HuH-7 (cell line): ENCODE data around the gene PNMA8A.

Experiments used
- DNase-seq: peaks from one replicate; pipeline ENCODE4 v3.0.0; 2011; ENCODE audit warnings: low spot score

The PNMA8A gene

DNA sequence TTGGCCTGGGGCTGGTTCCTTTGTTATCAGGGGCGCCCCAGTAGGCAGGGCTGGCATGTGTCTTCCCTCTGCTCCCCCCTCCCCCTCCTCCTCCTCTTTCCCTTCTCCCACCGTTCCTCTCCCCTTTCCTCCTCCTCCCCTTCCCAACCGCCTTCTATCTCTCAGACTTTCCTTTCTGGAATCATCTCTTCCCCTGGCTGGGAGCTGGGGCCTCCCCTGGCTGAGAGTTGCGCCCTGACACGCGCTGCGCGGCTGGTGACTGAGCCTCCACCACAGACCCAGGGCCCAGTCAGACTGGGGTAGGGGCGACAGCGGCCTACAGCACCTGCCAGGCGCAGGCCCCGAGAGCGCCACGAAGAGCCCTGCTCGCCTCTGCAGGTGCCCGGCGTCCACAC is 21.5 kb upstream of the PNMA8A start:
- no peak for DNase-seq

DNA sequence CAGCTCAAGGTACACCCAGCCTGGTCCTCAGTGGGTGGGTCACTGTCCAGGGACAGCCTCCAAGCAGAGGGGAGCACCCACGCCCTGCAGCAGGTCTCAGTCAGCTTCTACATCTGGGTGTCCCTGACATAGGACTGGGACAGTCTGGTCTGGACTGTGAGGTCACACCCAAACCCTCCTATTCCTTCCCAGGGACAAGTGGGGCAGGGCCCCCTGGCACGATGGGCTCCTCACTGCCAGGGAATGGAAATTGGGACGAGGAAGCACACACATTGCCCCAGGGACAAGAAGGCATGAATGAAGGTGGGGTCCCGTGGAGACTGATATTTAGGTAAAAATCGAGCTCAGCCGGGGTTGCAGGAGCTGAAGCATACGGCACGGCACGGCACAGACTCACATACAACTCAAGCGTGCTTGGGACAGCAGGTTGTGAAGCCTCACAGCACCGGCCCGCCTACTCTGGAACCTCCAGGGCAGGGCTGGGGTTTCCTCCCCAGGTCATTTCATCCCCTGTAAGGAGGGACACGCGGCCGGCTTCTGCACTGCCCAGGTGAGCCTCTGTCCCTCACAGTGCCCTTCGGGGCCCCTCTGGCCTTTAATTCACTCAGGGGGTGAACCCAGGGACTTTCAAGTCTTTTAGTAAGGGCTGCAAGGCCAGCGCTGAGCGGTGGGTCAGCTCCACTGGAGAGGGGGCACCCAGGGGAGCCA is 20.8 kb upstream of the PNMA8A start:
- no peak for DNase-seq

DNA sequence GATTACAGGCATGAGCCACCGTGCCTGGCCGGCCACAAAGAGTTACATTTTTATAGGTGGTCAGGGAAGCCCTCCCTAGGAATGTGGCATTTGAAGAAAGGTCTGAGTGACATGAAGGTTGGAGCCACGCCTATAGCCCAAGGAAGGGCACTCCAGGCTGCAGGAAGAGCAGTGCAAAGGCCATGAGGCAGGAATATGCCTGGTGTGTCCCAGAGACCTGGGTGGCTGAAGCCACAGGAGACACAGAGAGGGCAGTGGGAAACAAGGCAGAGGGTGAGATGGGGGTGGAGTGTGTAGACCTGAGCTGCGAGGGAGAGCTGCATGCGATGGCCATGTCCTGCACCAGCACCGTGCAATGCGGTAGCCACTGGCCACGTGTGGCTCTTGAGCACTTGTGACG is 19.4 kb upstream of the PNMA8A start:
- DNase-seq = no peak

DNA sequence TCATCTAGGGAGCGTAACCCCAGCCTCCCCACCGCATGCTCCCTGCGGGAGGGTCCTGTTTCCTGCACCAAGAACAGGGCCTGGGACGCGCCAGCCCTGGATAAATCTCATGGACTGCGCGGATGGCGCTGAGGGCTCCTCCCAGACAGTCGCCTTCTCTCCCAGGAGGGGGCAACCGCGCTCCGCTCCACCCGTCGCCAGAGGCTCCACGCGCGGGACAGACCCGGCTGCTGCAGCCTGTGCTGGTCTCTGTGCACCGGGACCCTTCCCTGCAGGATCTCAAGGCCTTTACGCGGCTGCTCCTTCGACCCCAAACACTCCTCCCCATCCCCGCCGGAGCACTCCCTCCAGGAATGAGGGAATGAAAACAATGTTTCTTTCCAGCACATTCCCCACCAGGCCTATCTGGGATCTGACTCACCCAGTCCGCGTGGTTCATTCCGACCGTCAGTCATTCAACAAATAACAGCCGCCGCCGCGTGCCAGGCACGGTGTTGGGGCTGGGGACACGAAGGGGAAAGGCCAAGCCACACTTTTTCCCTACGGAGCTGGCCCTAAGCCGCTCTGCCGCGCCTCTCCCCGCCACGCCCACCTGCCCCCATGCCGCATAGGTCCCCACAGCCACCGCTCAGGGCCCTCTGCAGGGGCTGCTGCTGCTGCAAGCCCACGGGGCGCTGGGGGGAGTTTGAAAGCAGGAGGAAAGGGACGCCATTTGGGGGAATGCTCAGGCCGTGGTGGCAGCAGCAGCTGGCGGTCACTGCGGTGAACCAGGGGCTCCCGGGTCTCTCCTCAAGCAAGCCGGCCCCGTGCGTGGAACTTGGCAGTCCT is 18.3 kb upstream of the PNMA8A start:
- no peak for DNase-seq

GRCh38 chr19:46488551-46488950 is 17.2 kb upstream of the PNMA8A start:
- no peak for DNase-seq

GRCh38 chr19:46487802-46488445 is 16.6 kb upstream of the PNMA8A start:
- peak; percentile 87 for DNase-seq

- no peak for DNase-seq
Measured at GRCh38 chr19:46487178-46487801, 15.9 kb upstream of the PNMA8A start.

- no peak for DNase-seq
Measured at GRCh38 chr19:46486358-46486757, 15.0 kb upstream of the PNMA8A start.

- DNase-seq = no peak
Measured at GRCh38 chr19:46484656-46485055, 13.3 kb upstream of the PNMA8A start.

DNA sequence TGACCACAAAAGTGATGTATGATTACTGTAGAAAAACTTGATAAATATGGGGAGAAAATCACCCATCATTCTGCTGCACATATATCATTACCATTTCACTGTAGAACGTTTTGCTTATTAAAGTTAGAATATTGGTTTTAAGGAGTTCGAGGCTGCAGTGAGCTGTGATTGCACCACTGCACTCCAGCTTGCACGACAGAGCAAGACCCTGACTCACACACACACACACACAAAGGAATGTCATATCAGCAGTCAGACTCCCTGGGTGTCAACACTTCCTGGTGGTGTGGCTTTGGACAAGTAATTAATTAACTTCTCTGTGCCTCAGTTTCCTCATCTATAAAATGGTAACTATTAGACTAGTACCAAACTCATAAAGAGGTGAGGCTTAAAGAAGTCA is 11.3 kb upstream of the PNMA8A start:
- DNase-seq = no peak

GRCh38 chr19:46481947-46482346 is 10.6 kb upstream of the PNMA8A start:
- DNase-seq = no peak

- no peak for DNase-seq
Measured at GRCh38 chr19:46481223-46481848, 10.0 kb upstream of the PNMA8A start.

DNA sequence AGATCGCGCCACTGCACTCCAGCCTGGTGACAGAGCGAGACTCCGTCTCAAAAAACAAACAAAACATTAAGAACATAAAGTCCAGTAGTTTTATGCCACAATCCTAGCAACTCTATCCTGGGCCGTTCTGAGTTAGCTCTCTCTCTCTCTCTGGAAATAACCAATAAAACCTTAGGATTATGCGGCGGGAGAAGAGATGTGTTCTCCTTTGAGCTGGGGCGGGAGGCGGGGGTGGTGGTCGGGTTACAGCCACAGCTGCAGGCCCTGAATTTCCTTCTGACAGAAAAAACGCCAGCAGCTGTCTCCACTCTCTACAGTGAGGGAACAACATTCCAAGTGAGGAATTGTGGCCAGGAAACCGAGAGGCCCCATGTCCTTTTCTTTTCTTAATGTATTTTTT is 9.1 kb upstream of the PNMA8A start:
- no peak for DNase-seq

- DNase-seq = no peak
Measured at GRCh38 chr19:46478356-46478986, 7.1 kb upstream of the PNMA8A start.

GRCh38 chr19:46475986-46476385 is 4.6 kb upstream of the PNMA8A start:
- DNase-seq = no peak

DNA sequence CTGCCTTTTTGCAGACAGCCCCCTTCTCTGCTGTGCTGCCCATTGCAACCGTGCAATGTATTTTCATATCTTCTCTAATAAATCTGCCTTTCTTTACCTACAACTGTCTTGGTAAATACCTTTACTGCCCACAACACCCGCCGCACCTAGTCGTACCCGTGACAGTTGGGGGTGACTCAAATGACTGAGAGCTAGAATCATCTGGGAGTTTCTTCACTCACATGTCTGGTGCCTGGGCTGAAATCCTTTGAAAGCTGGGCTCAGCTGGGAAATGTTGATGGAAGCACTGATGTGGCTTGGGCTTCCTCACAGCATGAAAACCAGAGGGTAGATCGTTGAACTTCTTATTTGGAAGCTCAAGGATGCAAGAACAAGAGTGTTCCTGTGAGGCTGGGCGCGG is 2.8 kb upstream of the PNMA8A start:
- no peak for DNase-seq

DNA sequence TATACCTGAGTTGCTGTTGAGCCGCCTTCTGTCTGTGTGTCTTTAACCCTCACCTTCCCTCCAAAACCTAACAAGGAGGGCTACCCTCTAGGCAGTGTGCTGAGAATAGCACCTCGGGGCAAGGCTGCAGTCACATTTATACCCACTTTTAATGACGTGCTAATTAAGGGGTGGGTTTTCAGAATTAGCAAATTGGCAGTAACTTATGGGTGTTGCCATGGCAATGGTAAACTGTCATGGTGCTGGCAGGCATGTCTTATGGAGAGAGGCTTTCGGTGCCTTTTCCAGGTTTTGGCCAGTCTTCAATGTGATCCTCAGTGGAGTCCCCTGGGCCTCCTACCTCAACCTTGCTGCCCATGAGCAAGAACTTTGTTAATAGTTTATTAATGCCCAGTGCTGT is 1.2 kb upstream of the PNMA8A start:
- DNase-seq = no peak

GRCh38 chr19:46471811-46472543 is 614 bp upstream of the PNMA8A start:
- no peak for DNase-seq

GRCh38 chr19:46470376-46470775 is 987 bp downstream of the PNMA8A start:
- no peak for DNase-seq

DNA sequence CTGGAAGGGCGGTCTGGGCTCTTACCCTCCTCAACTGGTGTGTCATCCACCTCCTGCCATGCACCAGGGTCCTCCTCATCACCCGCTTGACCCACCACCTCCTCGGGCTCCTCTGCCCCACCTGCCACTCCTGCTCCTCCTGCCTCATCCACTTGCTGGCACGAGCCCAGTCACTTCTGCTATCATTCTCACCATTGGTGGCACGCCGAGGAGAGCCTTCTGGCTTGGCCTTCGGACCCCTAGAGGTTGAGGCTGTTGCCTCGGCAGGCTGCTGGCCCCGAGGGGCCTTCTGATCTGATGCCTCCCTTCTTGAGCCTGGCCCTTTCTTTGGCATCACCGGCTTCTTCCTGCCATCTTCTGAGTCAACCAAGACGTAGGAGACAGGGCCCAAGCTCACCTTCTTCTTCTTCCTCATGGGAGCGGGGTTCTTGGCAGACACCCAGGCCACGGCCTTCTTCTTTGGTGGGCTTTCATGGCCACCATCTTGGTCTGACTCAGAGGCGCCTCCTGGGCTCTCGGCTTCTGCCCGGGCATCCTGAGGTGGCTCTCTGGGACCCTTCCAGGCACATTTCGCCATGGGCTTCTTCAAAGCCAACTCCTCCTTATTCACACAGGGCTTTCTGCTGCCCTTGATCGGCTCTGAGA is 1.7 kb downstream of the PNMA8A start:
- no peak for DNase-seq
